K562 (cell line): ENCODE results near the gene PLCB1. TPM values are rescaled to one million over a fixed set of nuclear protein-coding genes. Genes with fewer than 3 reads are reported as not detected.

Experiments
- ATAC-seq: fragments of 200-7000 bp; cut with Tn5 transposase; 3 replicates; pipeline ENCODE4 v1.9.1; 2020; ENCODE audit warnings: moderate library complexity
- BruUV-seq: library from RNA; stranded (reverse); fragments of 400-500 nt; replicated peaks from 2 replicates; lab custom pipeline; 2021; lab: Mats Ljungman, UMichigan
- CTCF ChIA-PET: fragments of 300-600 bp; formaldehyde crosslinking; extraction: SDS; loops from one replicate; lab custom pipeline; 2021; ENCODE audit warnings: low intra/inter-chr PET ratio; lab: Yijun Ruan, JAX
- POLR2A ChIA-PET: fragments of 300-600, 350-650 bp; sonication (Branson Sonifier 250); formaldehyde crosslinking; extraction: SDS; loops from one replicate; lab custom pipeline; 2021; ENCODE audit warnings: antibody characterized with exemption, inconsistent platforms; lab: Yijun Ruan, JAX
- DNase-seq, 4 experiments: peaks; one replicate each; pipeline versions ENCODE4 v3.0.0 to v3.0.0-alpha.2; 2011 to 2018; ENCODE audit warnings: low spot score in 3 of 4, mixed read lengths in 3 of 4; ENCODE audit errors: extremely low read depth in 1 of 4
- FAIRE-seq: peaks from 2 replicates; lab custom pipeline; 2011; peaks lifted over from hg19 to GRCh38; lab: Jason Lieb, UNC
- H2AFZ ChIP-seq: 2 replicates; pipeline ENCODE4 v1.6.0; 2011; ENCODE audit warnings: low read depth, low read length, control low read depth, inconsistent platforms
- H3K27ac ChIP-seq: fragments of 200-600 bp; 3 replicates; pipeline ENCODE4 v1.8.0; 2011; ENCODE audit warnings: low read depth, mild to moderate bottlenecking, control low read depth, inconsistent platforms, low read length, moderate library complexity, mixed read lengths; ENCODE audit errors: extremely low read depth
- H3K27me3 ChIP-seq, 2 experiments: fragments of 300-600 bp in 1 of 2; 2 replicates in 1 of 2; 3 replicates in 1 of 2; pipeline versions ENCODE4 v1.6.0 to v1.8.0; 2011; ENCODE audit warnings: inconsistent platforms in 2 of 2, low read length in 2 of 2, mild to moderate bottlenecking in 1 of 2, mixed read lengths in 1 of 2, moderate library complexity in 1 of 2; ENCODE audit not compliant: control insufficient read depth in 2 of 2, insufficient read depth in 2 of 2
- H3K36me3 ChIP-seq: fragments of 300-600 bp; 3 replicates; pipeline ENCODE4 v1.8.0; 2011; ENCODE audit warnings: mild to moderate bottlenecking, low read length, inconsistent platforms; ENCODE audit not compliant: control insufficient read depth, insufficient read depth
- H3K4me1 ChIP-seq, 2 experiments: fragments of 200-600 bp in 1 of 2; replicated peaks in 1 of 2; 2 replicates in 1 of 2; 3 replicates in 1 of 2; pipeline versions ENCODE4 v1.5.1 to v1.8.0; 2011; ENCODE audit warnings: inconsistent platforms in 2 of 2, low read length in 2 of 2, mild to moderate bottlenecking in 1 of 2, mixed read lengths in 1 of 2, moderate library complexity in 1 of 2; ENCODE audit not compliant: control insufficient read depth in 2 of 2, insufficient read depth in 2 of 2
- H3K4me2 ChIP-seq: 2 replicates; pipeline ENCODE4 v1.6.1; 2011; ENCODE audit warnings: low read length, control low read depth, inconsistent platforms, mixed read lengths; ENCODE audit not compliant: insufficient read depth
- H3K4me3 ChIP-seq: fragments of 200-600 bp; sonication (generic), shearing (Covaris generic); 2 replicates; pipeline ENCODE4 v1.5.1; 2016; ENCODE audit warnings: control low read depth, inconsistent platforms
- H3K79me2 ChIP-seq: fragments of 200-600 bp; 3 replicates; pipeline ENCODE4 v1.8.0; 2011; ENCODE audit warnings: low read length, inconsistent platforms; ENCODE audit not compliant: control insufficient read depth, insufficient read depth
- H3K9ac ChIP-seq, 2 experiments: 2 replicates each; pipeline versions ENCODE4 v1.6.0 to v1.6.1; 2011; ENCODE audit warnings: low read depth in 2 of 2, low read length in 2 of 2, control low read depth in 1 of 2, inconsistent platforms in 1 of 2, mild to moderate bottlenecking in 1 of 2, mixed read lengths in 1 of 2; ENCODE audit not compliant: insufficient read depth in 1 of 2
- H3K9me1 ChIP-seq: one replicate; pipeline ENCODE4 v1.6.0; 2011; ENCODE audit warnings: inconsistent platforms, mild to moderate bottlenecking, low read length, moderate library complexity; ENCODE audit not compliant: control insufficient read depth, insufficient read depth
- H3K9me3 ChIP-seq: replicated peaks from 2 replicates; pipeline ENCODE4 v1.5.1; 2011; ENCODE audit warnings: low read depth, low read length, inconsistent platforms; ENCODE audit not compliant: control insufficient read depth, insufficient read depth
- H4K20me1 ChIP-seq: replicated peaks from 2 replicates; pipeline ENCODE4 v1.6.1; 2011; ENCODE audit warnings: low read length, inconsistent platforms, mixed read lengths; ENCODE audit not compliant: control insufficient read depth, insufficient read depth
- DPF2 ChIP-seq: fragments of 450-650 bp; IDR thresholded peaks from 2 replicates; pipeline ENCODE4 v1.6.1; 2016
- MAFK ChIP-seq: IDR thresholded peaks from 2 replicates; pipeline ENCODE4 v1.6.1; 2011; ENCODE audit warnings: low read length, improper control_type of control experiment
- MED1 ChIP-seq: sonication (generic); formaldehyde crosslinking; IDR thresholded peaks from 2 replicates; pipeline ENCODE4 v1.8.1; 2023; ENCODE audit warnings: missing genetic modification reagents, borderline replicate concordance
- POLR2A ChIP-seq: fragments of 450-650 bp; conservative IDR thresholded peaks from 2 replicates; pipeline ENCODE4 v1.6.1; 2016
- PRPF4 ChIP-seq: fragments of 200-400 bp; formaldehyde crosslinking; IDR thresholded peaks from one replicate; pipeline ENCODE4 v1.6.1; 2017; ENCODE audit warnings: low read length, low read depth, mild to moderate bottlenecking; ENCODE audit not compliant: insufficient read depth, poor library complexity, severe bottlenecking
- SRSF1 ChIP-seq: fragments of 200-400 bp; formaldehyde crosslinking; IDR thresholded peaks from 2 replicates; pipeline ENCODE4 v1.6.1; 2017; ENCODE audit warnings: mild to moderate bottlenecking, low read depth, low read length, moderate library complexity
- TAF1 ChIP-seq: IDR thresholded peaks from 2 replicates; pipeline ENCODE4 v1.6.1; 2011; ENCODE audit warnings: mild to moderate bottlenecking, low read length, moderate library complexity; ENCODE audit not compliant: insufficient read depth, control insufficient read depth, severe bottlenecking; ENCODE audit errors: extremely low read depth
- TAL1 ChIP-seq: fragments of 450-650 bp; IDR thresholded peaks from 2 replicates; pipeline ENCODE4 v1.6.1; 2016; ENCODE audit warnings: mild to moderate bottlenecking
- ZBTB8A ChIP-seq: fragments of 450-650 bp; IDR thresholded peaks from 2 replicates; pipeline ENCODE4 v1.6.1; 2018; ENCODE audit warnings: mild to moderate bottlenecking, moderate library complexity; ENCODE audit not compliant: partially characterized antibody
- ZNF146 ChIP-seq: IDR thresholded peaks from one replicate; pipeline ENCODE4 v1.6.1; 2018; ENCODE audit warnings: missing compliant biosample characterization; ENCODE audit not compliant: unreplicated experiment
- ZNF384 ChIP-seq: IDR thresholded peaks from 2 replicates; pipeline ENCODE4 v1.6.1; 2012; ENCODE audit warnings: low read depth, low read length, improper control_type of control experiment
- in situ Hi-C: fragments of 300-500 bp; cut with MboI; formaldehyde crosslinking; loops from 4 replicates; pipeline ENCODE4 v1.15.0; 2018; ENCODE audit warnings: inconsistent platforms, mixed read lengths
- intact Hi-C: fragments of 100-400 bp; cut with micrococcal nuclease; formaldehyde crosslinking; loops from 2 replicates; pipeline ENCODE4 v1.14.2; 2022
- polyA plus RNA-seq, 8 experiments: library from polyadenylated mRNA; depleted of rRNA in 4 of 8; stranded (reverse) in 5 of 8; unstranded in 3 of 8; fragments of >200 nt; fragmentation: Nextera tagmentation in 2 of 8; fragmentation: Illumina TruSeq in 1 of 8; extraction: Ambion mirVana in 2 of 8; extraction: Trizol in 1 of 8; gene quantifications; 2 replicates each; pipeline versions ENCODE4 v1.2.1 to v1.2.3, GENCODE V29; 2011 to 2014; ENCODE audit warnings: inconsistent platforms in 1 of 8, missing spikeins in 1 of 8
- total RNA-seq, 7 experiments: library from RNA; depleted of rRNA in 6 of 7; stranded (reverse); fragments of >200 nt in 6 of 7; fragmentation: Illumina TruSeq in 2 of 7; extraction: Trizol in 2 of 7; gene quantifications; 2 replicates each; pipeline versions ENCODE4 v1.2.1 to v1.2.3, GENCODE V29; 2011 to 2021; ENCODE audit warnings: low replicate concordance in 1 of 7
- TF ChIP-seq, protein P1 (sequence below): fragments of 200-800 bp; sonication (Bioruptor generic); IDR thresholded peaks from 2 replicates; pipeline ENCODE4 v1.6.1; 2017; ENCODE audit warnings: missing genetic modification characterization, missing compliant biosample characterization
- TF ChIP-seq, protein P2 (sequence below): fragments of 450-650 bp; formaldehyde crosslinking; IDR thresholded peaks from 2 replicates; pipeline ENCODE4 v1.4.0; 2020; ENCODE audit warnings: mild to moderate bottlenecking, mixed read lengths
- TF ChIP-seq, protein P3 (sequence below): fragments of 200-400 bp; formaldehyde crosslinking; IDR thresholded peaks from 2 replicates; pipeline ENCODE4 v1.6.1; 2017; ENCODE audit warnings: mild to moderate bottlenecking, low read depth, low read length, moderate library complexity
- TF ChIP-seq, protein P4 (sequence below): fragments of 250-450 bp; sonication (Bioruptor Pico); IDR thresholded peaks from 2 replicates; pipeline ENCODE4 v1.5.0; 2021; ENCODE audit warnings: mild to moderate bottlenecking, borderline replicate concordance

Gene PLCB1
- total and polyA plus RNA-seq, 9 of the 15 experiments (the other 6 are each of a cell fraction or from before 2014, with no cell fraction given), result 0.34 to 3.1 (median 1.3) TPM

DNA sequence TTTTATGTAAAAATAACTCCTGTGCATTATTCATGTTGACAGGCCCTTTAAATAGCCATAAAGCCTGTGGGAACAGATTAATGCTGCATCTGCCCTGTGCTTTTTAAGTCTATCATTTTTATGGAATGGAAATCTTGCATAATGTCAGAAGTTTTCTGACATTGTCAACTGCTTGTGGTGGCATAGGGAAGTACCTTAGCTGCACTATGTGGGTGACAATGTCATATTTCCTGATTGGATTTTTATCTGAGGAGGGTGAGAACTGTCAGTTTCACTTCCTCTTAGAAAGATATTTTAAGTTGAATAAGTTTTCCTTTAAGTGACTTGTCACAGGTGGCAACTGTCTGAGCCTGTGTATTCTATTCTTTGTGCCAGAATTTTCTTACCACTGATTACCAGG is 267.9 kb downstream of the PLCB1 start:
- H3K4me2 ChIP-seq, result no peak overlapping the region
- H3K9me1 ChIP-seq, result no peaks in the 10 kb centered on the region
- ATAC-seq, result no peak
- intact Hi-C loops, result no loop called here
- TF ChIP-seq, protein P1, sequence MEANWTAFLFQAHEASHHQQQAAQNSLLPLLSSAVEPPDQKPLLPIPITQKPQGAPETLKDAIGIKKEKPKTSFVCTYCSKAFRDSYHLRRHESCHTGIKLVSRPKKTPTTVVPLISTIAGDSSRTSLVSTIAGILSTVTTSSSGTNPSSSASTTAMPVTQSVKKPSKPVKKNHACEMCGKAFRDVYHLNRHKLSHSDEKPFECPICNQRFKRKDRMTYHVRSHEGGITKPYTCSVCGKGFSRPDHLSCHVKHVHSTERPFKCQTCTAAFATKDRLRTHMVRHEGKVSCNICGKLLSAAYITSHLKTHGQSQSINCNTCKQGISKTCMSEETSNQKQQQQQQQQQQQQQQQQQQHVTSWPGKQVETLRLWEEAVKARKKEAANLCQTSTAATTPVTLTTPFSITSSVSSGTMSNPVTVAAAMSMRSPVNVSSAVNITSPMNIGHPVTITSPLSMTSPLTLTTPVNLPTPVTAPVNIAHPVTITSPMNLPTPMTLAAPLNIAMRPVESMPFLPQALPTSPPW (CRISPR knock-in tag), result no peak
- TF ChIP-seq MAFK (no peak), DPF2 (no peak), POLR2A (no peak), ZNF384 (no peak), ZBTB8A (no peak), PRPF4 (no peak), TAL1 (no peak), MED1 (no peak), SRSF1 (no peak), ZNF146 (no peak), TAF1 (no peak)
- TF ChIP-seq, protein P2, sequence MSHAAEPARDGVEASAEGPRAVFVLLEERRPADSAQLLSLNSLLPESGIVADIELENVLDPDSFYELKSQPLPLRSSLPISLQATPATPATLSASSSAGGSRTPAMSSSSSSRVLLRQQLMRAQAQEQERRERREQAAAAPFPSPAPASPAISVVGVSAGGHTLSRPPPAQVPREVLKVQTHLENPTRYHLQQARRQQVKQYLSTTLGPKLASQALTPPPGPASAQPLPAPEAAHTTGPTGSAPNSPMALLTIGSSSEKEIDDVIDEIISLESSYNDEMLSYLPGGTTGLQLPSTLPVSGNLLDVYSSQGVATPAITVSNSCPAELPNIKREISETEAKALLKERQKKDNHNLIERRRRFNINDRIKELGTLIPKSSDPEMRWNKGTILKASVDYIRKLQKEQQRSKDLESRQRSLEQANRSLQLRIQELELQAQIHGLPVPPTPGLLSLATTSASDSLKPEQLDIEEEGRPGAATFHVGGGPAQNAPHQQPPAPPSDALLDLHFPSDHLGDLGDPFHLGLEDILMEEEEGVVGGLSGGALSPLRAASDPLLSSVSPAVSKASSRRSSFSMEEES, result no peak
- TF ChIP-seq, protein P3, sequence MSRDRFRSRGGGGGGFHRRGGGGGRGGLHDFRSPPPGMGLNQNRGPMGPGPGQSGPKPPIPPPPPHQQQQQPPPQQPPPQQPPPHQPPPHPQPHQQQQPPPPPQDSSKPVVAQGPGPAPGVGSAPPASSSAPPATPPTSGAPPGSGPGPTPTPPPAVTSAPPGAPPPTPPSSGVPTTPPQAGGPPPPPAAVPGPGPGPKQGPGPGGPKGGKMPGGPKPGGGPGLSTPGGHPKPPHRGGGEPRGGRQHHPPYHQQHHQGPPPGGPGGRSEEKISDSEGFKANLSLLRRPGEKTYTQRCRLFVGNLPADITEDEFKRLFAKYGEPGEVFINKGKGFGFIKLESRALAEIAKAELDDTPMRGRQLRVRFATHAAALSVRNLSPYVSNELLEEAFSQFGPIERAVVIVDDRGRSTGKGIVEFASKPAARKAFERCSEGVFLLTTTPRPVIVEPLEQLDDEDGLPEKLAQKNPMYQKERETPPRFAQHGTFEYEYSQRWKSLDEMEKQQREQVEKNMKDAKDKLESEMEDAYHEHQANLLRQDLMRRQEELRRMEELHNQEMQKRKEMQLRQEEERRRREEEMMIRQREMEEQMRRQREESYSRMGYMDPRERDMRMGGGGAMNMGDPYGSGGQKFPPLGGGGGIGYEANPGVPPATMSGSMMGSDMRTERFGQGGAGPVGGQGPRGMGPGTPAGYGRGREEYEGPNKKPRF, result no peak
- TF ChIP-seq, protein P4, sequence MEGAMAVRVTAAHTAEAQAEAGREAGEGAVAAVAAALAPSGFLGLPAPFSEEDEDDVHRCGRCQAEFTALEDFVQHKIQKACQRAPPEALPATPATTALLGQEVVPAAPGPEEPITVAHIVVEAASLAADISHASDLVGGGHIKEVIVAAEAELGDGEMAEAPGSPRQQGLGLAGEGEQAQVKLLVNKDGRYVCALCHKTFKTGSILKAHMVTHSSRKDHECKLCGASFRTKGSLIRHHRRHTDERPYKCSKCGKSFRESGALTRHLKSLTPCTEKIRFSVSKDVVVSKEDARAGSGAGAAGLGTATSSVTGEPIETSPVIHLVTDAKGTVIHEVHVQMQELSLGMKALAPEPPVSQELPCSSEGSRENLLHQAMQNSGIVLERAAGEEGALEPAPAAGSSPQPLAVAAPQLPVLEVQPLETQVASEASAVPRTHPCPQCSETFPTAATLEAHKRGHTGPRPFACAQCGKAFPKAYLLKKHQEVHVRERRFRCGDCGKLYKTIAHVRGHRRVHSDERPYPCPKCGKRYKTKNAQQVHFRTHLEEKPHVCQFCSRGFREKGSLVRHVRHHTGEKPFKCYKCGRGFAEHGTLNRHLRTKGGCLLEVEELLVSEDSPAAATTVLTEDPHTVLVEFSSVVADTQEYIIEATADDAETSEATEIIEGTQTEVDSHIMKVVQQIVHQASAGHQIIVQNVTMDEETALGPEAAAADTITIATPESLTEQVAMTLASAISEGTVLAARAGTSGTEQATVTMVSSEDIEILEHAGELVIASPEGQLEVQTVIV (CRISPR knock-in tag), result no peak
- TF ChIP-seq, all 486 proteins: peak for 0
- FAIRE-seq (no peak), DNase-seq (no peak)
- Histone ChIP-seq H3K9me3 (no peaks in the 10 kb centered on the region), H3K4me3 (no peak overlapping the region), H3K27me3 (no peaks in the 10 kb centered on the region), H3K4me1 (no peaks in the 10 kb centered on the region), H3K9ac (no peak overlapping the region), H4K20me1 (no peaks in the 10 kb centered on the region), H2AFZ (no peak overlapping the region), H3K27ac (no peak overlapping the region), H3K36me3 (no peaks in the 10 kb centered on the region), H3K79me2 (no peaks in the 10 kb centered on the region)
- no TSS peak for BruUV-seq
- CTCF ChIA-PET, result no interaction called here
- POLR2A ChIA-PET, result no interaction called here
- in situ Hi-C loops, result loop anchor here (25.0 kb wide), 1 partner anchor 363 kb away; no protein-coding TSS in a partner anchor
